HG03045 (cell line): ENCODE data around the gene DOCK8.
"Not testable (repeated sequence)": the region's sequence is repeated elsewhere in the genome, so short reads cannot be mapped to it uniquely, and the experiment has no call there.

ENCODE experiments used
- ATAC-seq: cut with Tn5 transposase; IDR thresholded peaks from one replicate; pipeline ENCODE4 v1.9.1; 2021; ENCODE audit warnings: mild to moderate bottlenecking, moderate library complexity; ENCODE audit not compliant: unreplicated experiment

DOCK8 gene

DNA sequence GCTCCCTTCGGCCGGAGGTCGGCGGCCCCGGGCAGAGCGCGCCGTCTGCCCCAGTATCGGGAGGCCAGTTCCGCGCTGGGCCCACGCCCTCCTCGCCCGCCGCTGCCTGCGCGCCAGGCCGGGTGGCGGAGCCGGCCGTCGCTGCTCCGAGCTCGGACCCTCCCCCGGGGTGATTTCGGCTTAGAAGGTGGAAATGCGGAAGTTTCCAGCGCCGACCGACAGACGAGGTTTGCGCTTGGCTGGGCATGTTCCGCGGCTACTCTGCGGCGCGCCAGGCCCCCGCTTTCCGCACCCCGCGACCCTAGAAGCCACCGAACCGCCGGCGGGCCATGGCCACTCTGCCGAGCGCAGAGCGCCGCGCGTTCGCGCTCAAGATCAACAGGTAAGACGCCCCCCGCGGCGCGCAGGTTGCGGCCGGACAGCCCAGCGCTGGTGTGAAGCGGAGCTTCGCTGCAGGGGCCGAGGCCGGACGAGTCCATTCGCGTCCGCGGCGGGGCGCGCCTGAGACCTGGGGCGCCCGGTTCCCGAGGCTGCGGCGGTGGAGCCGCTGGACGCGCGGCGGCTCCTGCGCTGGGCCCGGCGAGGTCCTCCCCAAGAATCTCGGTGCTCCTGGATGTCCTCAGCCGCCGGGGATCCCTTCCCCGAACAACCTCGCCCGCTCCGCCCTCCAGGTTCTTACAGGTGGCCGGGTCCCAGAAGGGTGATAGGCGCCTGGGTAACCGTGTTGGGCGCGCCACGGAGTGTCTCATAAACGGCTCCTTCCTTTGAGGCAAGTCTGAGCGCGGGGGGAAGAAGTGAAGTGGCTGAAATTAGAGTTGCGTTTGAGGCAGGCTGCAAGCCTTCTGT, at the start of gene DOCK8:
Gene DOCK8 (plus strand): TSS at position 218 of the 846 bp plus-strand sequence. CDS start 112 bp downstream, at position 330.
- ATAC-seq, result peak; percentile 90

DNA sequence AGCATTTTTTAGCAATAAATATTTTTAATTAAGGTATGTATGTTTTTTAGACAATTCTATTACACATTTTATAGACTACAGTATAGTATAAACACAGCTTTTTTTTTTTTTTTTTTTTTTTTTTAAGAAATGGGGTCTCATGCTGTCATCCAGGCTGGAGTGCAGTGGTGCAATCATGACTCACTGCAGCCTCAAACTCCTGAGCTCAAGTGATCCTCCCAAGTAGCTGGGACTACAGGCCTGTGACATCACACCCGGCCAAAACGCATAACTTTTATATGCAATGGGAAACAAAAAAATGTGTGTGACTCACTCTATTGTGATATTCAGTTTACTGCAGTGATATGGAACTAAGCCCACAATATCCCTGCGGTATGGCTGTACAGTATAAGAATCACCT, 44.9 kb upstream of the DOCK8 start:
- ATAC-seq, result not testable (repeated sequence)

DNA sequence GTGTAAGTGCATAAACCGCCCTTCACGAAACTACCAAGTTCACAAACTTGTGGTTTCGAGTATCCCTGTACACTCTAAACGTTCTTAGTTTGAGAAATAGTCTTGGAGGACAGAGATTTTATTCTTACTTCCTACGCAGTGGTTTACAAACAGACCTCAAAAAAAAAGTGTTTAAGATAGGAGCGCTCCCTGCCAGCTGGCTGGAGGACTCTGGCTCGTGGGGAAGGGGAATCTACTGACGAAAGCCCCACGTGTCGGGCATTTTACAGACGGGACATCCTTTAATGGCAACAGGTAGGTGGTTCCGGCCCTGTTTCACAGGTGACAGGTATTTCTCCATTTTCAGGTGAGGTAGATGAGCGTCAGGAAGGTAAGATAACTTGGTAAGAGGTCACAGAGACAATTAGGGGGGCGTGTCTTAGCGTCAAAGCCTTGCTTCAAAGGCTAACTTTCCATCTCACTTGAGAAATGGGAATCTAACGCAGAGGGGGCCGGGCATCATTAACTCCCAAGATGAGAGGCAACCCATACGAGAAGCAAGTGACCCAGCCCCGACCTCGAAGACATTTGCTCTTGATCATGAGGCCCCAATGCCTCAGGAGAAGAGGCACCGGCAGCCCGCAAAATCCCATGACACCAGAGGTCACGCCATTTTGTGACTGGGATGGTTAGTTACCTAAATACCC, 36.4 kb upstream of the DOCK8 start:
- ATAC-seq, result not testable (repeated sequence)

DNA sequence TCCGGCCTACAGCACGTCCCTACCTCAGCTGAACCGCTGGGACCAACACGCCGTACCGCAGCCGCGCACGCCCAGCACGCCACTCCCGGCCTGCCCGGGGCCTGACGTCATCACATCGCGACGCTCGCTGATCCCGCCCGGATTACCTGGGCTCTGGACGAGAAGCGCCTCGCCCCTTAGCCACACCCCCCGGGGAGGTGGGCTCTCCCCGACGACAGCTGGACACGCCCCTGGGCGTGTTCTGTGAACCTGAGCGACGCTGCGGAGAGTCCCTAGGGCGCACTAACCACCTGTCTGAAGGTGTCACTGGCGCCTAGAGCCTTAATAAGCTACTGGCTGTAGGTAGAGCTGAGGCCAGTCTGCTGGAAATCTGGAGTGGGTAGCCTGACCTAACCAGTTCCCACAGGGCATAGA, 35.7 kb upstream of the DOCK8 start, which contains the start of gene ZNG1A:
Gene ZNG1A (minus strand): TSS at position 87 of the 414 bp plus-strand sequence. CDS start 87 bp downstream, outside the sequence.
- ATAC-seq, result not testable (repeated sequence)

DNA sequence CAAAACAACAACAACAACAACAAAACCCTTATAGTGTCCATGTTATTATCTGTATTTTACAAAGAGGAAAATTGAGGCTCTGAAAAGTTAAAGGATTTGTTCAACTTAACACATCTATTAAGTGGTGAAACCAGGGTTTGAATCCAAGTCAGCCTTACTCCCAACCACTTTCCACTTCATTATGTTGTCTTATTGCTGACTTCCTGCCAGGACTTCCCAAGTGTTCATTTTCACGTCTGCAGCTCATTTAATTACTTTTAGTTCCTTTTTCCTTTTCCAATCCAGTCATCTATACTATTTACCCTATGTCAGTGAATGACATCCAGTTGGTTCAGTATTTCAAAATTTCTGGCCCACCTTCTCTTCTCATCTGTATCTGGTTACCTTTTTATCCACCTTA, 15.1 kb upstream of the DOCK8 start:
- not testable (repeated sequence) for ATAC-seq

DNA sequence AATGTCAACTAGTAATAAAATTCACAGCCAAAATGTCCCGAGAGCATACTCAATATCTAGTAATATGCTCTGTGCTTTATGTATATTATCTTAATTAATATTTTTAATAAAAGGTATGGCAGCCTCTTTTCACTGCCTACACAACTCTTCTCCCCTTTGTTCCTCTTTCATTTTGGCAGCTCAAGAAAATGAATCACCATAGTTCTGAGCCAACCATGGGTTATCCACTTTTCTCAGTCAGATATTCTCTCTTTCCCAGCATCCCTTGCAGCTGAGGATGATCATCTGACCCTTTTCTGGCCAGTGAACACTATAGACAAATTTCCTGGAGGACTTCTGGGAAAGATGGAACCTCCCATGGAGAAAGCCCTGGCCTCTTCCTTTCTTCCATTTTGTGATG, 8.2 kb upstream of the DOCK8 start:
- no peak for ATAC-seq

DNA sequence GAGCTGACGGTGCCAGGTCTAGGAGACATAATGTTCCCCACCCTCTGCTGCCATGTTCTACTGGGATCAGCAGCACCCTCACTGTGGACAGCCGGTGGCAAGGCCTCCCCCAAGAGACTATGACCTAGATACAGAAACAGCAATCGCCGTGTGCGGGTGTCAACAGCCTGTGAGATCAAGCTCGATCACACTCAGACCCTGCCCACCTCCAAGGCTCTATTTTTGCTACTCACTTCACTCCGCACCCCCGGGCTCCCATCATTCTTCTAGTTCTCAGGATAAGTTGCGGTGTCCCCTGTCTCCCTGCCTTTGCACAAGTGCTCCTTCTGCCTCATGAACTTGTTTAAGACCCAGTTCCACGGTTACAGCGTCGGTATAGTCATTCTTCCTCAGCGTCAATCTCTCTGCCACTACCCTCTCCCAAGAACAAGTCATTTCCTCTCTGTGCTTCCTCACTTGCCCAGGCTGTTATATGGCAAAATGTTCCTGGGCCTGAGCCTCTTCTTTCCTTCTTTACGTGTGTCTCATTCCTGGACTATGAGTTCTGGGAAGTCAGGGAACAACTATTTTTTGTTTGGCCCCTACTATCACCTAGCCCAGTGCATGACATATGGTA, 5.4 kb upstream of the DOCK8 start:
- ATAC-seq, result no peak

DNA sequence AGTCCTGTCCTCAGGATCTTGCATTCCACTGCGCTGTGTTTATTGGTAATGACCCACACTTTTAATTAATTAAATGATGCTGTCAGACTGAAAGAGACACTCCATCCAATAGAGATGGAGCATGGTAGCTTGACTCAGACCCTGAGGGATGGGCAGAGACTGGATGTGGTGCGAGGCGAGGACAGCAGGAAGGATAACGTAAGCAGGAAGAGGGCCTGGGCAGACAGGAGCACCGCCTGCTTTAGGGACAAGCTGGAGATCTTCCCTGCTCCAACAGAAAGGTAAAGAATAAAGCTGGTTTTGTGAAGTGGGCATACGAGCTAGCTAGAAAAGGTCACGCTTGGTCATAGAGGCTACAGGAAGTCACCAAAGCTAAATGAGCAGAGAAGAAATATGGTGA, 3.6 kb upstream of the DOCK8 start:
- no peak for ATAC-seq

DNA sequence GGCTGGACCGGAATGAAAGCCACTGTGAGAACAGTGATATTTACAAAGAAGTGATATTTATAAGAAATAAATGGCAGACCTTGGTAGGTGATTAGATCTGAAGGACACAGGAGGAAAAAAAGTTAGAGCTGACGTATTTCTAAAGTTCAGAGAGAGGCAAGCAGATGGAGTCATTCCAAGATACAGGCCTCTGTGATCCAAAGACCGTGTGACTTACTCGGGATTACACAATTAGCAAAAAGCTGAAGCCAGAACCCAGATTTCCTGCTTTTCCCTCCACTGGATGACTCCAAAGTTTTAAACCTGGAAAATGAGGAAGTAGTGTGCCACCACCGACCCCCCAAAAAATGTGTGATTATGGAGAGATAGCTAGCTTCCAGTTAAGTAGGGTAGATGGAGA, 3.1 kb upstream of the DOCK8 start:
- ATAC-seq, result no peak

DNA sequence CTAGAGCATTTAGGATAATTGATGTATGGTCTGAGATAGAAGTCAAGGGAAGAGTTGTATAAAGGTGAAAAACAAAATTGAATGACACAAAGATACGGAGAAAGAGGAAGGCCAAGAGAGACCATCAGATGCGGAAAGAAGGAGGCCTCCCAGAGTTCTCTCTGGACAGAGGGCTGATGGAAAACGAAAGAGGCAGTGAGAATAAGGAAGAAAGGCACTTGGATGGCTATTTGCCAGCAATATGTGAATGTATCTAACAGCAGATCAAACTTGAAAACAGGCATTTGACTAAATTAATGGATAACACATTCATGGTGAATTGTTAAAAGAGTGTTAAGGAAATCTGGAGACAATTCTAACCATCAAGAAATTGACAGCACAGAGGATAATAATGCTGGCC, 2.4 kb upstream of the DOCK8 start:
- no peak for ATAC-seq

DNA sequence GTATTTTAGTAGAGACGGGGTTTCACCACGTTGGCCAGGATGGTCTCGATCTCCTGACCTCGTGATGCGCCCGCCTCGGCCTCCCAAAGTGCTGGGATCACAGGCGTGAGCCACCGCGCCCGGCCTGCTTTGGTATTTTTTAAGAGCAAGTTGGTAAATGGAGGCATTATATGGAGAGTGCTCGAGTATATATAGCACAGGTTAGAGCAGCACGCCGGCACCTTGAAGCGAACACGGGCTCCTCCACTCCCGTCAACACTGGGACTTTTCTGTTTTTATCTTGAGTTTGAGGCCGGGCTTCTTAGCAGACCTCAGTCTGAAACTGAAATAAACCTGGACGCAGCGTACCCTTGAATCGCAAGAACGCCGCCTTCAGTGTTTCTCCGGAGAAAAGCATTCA, 764 bp upstream of the DOCK8 start:
- not testable (repeated sequence) for ATAC-seq

DNA sequence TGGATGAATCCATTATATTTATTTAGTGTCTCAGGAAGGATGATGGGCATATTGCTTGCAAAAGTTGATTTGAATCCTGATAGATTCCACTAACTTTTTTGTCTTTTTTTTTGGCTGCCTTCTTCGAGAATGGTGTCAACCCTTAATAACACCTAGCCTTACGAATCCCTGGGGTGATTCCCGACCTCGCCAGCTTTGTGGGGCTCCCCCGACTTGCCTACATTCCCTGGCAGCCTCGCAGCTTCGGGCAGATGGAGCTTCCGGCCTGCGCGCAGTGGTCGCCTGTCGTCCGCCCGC, 366 bp upstream of the DOCK8 start:
- no peak for ATAC-seq

DNA sequence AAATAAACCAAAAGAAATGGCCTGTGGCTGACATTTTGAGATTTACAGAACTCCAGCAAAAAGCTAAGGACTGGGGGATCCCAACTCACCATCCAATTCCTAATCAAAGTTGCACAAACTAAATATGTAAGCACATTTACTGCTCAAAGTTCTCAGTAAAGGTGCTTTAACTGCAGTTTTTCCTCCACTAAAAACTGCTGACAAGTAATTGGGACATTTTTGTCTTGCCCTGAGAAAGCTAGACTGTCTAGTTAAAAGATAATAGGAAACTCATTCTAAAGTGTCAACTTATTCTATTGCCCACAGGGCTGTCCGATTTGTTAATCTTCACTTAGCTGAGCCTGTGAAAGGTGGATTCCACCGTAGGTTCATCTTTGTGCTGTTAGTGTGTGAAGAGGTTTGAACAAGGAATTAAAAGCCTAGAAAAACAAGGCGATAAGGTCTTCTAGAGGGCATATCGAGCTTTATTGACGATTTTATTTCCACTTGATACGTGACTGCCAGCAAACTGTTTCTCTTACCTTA, 1.0 kb downstream of the DOCK8 start:
- ATAC-seq, result no peak

DNA sequence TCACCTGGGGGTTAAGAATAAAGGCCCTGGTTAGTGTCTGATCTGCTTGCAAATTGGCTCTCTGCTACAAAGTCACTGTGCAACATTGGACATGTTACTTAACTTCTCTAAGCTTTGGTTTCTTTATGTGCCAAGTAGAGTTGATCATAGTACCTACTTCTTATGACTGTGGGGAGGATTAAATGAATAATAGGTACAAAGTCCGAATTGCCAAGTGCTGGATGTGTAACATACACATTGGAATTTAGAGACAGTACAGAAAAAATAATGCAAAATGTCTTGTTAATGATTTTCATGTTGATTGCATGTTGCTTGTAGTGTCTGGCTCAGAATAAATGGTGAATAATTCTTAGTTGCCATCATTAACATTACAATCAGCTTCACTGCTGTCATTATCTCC, 2.2 kb downstream of the DOCK8 start:
- ATAC-seq, result no peak

DNA sequence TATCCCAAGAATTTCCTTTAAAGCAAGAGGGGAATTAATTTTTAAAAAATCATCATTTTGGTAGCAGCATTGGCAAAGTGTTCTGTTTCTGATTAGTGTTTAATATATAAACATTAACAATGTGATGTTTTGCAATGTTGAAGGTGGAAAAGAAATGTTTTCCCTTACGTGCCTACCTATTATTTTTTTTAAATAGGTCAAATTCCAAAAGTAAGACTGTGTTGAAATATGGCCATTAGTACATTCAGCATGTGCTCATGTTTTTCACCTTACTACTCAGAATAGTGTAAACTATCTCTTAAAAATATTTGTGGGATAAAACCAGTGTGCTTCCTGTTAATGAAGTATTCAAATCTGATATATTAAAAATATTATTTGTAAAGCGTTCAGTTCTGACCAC, 3.3 kb downstream of the DOCK8 start:
- ATAC-seq, result no peak

DNA sequence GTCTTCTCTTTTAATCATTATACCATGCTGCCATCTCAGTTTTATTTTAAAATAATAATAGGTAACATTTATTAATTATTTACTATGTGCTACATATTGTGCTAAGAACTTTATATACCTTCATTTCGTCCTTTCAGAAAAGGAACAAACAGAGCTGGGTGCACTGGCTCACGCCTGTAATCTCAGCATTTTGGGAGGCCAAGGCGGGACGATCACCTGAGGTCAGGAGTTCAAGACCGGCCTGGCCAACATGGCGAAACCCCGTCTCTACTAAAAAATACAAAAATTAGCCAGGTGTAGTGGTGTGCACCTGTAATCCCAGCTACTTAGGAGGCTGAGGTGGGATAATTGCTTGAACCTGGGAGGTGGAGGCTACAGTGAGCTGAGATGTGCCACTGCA, 4.4 kb downstream of the DOCK8 start:
- not testable (repeated sequence) for ATAC-seq

DNA sequence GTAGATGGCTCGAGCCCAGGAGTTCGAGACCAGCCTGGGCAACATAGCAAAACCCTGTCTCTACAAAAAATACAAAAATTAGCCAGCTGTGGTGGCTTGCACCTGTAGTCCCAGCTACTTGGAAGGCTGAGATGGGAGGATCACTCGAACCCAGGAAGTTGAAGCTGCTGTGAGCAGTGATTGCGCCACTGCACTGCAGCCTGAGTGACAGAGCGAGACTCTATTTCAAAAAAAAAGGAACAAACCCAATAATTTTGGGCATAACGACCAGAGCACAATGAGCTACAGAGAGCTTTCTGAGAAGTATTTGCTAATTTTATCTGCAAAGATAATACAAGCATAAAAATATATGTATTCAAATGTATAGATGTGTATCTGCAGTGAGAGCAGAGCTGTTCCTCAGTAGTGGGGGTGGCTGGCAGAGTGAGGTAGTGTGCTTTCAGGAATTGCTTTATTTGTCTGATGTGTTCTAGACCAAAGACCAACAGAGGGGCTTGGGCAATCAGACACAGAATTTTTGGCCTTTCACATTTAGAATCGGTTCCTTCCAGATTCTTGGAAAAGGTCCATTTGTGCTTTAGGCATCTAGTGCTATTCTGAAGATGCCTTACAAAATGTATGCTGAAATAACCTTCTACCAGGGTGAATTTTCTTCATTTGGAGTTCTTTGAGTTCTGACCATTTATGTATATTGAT, 5.2 kb downstream of the DOCK8 start:
- no peak for ATAC-seq

DNA sequence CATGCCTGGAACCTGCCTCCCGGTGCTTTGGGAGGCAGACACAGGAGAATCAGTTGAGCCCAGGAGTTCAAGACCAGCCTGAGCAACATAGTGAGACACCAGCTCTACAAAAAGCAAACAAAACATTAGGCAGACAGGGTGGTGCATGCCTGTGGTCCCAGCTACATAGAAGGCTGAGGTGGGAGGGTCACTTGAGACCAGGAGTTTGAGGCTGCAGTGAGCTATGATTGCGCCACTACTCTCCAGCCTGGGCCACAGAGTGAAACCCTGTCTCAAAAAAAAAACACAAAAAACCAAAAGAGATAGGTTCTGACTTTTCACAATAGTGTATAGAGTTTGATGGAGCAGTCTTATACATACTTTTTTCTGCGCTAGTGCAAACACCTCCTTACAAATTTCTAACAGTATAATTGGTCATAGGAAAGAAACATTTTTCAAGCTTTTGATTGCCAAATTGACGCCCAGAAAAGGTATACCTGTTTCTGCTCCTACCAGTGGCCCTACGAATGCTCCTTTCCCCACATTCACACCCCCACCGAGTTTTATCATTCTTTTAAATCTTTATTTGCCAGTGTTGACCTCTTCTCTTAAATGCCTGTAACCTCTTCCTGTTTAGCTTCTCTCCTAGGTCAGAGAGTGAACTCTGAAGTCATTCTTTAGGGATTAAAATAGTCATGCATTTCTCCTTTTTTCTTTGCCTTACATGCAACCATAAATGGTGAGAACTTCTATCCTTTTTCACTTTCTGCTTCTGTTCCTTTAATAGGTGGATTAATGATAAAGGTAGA, 7.5 kb downstream of the DOCK8 start:
- ATAC-seq, result no peak

DNA sequence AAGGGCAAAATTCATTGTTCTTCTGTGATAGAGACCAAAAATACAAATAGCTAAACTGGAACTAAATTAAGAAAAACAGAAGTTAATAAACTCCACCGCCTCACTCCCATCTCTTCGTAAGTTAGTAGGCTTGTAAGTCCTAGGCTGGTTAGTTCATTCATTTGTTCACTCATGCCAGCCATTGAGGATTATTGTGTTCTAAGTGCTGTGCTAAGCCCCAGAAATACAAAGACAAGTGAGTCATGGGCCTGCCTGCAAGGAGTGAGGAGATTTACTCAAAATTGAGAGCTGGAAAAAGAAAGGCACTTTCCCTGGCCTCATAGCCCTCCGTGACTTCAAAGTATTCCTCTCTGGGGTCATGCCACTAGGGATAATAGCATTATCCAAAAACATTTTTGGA, 8.5 kb downstream of the DOCK8 start:
- no peak for ATAC-seq

DNA sequence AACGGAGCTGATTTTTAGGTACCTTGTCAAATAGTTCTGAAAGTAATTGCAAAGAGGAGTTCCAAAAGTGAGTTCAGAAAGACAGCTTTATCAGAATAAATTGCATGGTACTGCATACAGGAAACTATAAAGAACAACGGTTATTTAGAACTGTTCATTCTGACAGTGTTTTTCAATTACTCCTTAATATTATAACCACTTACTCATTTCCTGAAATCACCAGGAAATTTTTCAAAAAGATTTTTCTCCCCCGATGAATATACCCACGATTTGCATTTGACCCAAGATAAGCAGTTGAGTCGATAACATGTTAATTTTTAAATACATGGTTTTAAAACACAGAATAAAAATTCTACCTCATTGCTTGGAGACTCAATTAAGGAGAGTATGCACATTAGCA, 9.4 kb downstream of the DOCK8 start:
- ATAC-seq, result no peak
